ENCODE results near the gene RNU1-1.
"Not testable (repeated sequence)": the region's sequence is repeated elsewhere in the genome, so short reads cannot be mapped to it uniquely, and the experiment has no call there.

DNA sequence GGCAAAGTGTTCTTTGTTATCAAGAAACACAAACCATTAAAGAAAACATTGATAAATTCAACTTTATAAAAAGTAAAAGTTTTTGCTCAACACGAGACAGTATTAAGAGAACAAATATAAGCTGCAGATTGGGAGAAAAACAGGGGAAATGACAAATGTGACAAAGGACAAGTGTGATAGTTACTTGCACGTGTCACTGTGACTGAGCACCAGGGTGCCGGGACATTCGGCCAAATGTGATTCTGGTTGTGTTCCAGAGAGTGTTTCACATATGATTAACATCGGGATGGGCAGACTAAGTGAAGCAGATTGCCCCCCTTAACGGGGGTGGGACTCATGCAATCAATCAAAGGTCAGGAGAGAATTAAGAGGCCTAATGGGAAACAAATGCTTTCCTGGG is 46.4 kb upstream of the RNU1-1 start:
- TF ChIP-seq, protein P1, sequence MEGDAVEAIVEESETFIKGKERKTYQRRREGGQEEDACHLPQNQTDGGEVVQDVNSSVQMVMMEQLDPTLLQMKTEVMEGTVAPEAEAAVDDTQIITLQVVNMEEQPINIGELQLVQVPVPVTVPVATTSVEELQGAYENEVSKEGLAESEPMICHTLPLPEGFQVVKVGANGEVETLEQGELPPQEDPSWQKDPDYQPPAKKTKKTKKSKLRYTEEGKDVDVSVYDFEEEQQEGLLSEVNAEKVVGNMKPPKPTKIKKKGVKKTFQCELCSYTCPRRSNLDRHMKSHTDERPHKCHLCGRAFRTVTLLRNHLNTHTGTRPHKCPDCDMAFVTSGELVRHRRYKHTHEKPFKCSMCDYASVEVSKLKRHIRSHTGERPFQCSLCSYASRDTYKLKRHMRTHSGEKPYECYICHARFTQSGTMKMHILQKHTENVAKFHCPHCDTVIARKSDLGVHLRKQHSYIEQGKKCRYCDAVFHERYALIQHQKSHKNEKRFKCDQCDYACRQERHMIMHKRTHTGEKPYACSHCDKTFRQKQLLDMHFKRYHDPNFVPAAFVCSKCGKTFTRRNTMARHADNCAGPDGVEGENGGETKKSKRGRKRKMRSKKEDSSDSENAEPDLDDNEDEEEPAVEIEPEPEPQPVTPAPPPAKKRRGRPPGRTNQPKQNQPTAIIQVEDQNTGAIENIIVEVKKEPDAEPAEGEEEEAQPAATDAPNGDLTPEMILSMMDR (IDR thresholded peaks at IDR 0.05; ENCODE audit: insufficient read depth, low read length, poor library complexity, severe bottlenecking), result not testable (repeated sequence)
- TF ChIP-seq EZH2phosphoT487 (conservative IDR thresholded peaks at IDR 0.05; ENCODE audit: low read length), result not testable (repeated sequence)
